HG03135 (cell line): ENCODE data around the gene SCAMP1.
"Not testable (repeated sequence)": the region's sequence is repeated elsewhere in the genome, so short reads cannot be mapped to it uniquely, and the experiment has no call there.

ENCODE experiments used
- ATAC-seq: cut with Tn5 transposase; IDR thresholded peaks from one replicate; pipeline ENCODE4 v1.9.1; 2021; ENCODE audit warnings: mild to moderate bottlenecking, moderate library complexity; ENCODE audit not compliant: unreplicated experiment

Gene SCAMP1

DNA sequence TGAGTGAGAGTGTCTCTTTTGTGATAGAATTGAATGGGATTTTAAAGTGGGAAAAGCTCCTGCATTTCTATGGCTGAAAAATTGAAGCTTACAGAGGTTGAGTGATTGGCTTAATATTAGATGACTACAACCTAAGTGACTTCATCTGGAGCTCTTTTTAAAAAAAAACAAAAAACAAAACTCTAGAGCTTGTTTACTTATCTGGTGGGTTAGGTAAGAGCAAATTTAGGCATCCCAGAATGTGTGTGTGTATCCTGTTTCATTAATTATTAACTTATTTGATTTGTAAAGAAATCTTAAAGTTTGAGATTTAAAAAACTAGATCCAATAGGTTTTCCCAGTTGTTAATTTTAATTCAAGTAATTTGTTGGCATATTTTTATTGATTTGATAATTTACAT, 60.1 kb downstream of the SCAMP1 start:
- no peak for ATAC-seq

DNA sequence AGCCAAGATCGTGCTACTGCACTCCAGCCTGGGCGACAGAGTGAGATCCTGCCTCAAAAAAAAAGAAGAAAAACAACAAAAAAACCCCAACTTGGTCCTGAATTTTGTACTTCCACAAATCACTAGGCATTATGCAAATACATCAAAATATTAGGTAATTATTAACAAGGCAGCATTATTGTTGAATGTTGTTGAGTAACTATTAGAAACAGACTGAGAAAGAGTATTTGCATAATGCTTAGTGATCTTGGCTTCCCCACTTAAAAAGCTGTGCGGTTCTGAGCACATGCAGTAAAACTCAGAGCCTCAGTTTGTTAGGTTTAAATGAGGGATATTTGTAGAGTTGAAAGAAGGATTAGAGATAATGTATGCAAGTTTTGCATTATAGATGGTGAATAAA, 64.2 kb downstream of the SCAMP1 start:
- ATAC-seq = no peak

DNA sequence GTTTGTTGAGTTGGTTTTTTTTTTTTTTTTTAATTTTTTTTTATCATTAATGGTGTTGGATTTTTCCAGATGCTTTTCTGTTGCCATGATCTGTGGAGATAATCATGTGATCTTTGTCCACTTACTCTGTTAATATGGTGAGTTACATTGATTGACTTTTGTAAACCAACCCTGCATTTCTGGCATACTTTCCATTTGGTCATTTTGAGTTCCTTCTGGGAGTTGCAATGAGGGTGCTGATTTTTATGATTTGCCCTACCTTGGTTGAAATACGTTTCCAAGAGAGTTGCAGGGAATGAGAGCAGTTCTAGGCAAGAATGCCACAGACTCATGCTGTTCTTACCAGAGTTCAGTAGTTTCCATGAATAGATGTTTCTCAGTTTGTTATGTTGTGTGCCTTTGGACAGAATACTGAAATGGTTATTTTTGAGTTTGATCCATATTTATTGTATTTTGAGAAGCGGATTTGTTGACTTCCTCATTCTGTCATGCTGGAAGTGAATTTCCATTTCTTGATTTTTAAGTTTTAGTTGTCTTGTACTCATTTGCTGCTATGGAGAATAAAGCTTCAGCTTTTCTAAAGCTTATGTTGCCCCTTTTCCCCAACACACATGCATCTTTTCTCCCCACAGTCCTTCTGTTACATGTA, 69.0 kb downstream of the SCAMP1 start:
- ATAC-seq = no peak

DNA sequence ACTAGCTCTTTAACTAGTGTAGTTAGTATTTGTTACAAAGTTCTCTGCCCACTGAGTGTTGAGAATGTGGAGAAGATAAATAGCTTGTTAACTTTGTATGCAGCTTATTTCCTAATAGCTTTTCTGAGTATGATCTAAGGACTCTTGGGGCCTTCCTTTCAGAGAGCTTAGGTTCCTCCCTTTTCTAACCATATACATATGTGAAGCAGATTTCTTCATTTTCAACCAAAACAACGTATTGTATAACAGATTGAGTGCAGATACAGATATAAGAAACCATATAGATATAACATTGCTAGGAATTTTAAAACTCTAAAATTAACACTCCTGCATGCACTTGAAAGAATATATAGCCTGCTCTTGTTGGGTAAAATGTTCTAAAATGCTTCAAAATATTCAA, 70.4 kb downstream of the SCAMP1 start:
- no peak for ATAC-seq

DNA sequence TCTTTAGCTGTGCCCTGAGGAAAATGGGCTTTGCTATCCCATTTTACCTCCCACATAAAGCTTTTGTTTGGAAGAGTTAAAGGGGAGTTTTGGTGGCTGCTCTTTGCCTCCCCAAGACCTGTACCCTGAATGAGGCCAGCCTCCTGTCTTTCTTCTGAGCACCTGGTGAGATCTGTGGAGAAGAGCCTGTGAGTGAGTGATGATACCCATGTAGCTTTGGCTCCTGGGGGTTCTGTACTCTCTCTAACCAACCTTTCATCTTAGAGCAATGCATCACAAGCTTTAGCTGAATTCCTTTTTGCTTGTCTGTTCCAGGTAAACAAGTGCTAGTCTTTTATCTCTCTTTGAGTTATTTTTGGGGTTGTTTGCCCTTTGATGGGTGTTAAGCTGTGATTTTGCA, 73.6 kb downstream of the SCAMP1 start:
- ATAC-seq = no peak

DNA sequence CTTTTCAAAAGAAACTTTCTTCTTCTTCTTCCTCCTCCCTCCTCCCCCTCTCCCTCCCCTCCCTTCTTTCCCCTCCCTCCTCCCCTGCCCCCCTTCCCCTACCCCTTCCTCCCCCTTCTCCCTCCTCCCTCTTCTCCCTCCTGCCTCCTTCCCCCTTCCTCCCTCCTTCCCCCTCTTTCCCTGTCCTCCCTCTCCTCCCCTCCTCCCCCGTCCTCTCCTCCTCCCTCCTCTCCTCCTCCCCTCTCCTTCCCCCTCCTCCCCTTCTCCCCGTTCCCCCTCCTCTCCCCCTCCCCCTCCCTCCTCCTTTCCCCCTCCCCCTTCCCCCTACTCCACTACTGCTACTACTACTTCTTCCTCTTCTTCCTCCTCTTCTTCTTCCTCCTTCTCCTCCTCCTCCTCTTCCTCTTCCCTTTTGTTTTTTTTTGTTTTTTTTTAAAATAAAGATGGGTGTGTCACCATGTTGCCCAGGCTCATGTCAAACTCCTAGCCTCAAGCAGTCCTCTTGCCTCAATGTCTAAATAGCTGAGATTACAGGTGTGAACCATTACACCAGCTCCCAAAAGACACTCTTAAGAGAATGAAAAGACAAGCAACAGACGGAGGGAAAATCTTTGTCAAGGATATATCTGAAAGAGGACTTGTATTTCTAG, 87.5 kb downstream of the SCAMP1 start:
- no peak for ATAC-seq

DNA sequence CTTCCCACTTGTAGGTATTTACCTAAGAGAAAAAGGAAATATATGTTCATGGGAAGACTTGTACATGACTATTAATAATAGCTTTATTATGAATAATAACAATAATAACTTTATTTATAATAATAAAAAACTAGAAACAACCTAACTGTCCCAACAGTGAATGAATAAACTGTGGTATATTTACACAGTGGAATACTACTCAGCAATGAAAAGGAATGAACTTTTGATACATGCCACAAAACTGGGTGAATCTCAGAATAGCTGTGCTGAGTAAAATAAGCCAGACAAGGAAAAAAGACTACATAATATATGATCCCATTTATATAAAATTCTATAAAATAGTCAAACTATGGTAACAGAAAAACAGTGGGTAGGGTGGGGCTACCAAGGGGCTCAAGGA, 88.7 kb downstream of the SCAMP1 start:
- no peak for ATAC-seq

DNA sequence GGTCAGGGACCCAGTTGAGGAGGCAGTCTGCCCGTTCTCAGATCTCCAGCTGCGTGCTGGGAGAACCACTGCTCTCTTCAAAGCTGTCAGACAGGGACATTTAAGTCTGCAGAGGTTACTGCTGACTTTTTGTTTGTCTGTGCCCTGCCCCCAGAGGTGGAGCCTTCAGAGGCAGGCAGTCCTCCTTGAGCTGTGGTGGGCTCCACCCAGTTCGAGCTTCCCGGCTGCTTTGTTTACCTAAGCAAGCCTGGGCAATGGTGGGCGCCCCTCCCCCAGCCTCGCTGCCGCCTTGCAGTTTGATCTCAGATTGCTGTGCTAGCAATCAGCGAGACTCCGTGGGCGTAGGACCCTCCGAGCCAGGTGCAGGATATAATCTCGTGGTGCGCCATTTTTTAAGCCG, 97.1 kb downstream of the SCAMP1 start:
- not testable (repeated sequence) for ATAC-seq

DNA sequence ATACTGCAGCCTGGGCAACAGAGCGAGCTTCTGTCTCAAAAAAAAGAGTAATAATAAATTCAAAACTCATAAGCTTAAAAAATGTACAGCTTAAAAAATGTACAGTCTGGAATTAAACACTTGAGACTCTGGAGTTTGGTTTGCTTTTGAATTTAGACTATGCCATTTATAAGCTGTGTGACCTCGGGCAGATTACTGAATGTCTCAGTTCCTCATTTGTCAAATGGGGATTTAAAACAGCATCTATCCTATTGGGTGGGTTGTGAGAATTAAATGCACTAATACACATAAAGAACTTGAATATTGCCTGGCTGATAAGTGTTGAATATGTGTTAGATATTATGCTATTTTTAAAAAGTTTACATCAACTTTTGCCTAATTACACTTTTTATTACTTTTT, 98.4 kb downstream of the SCAMP1 start:
- no peak for ATAC-seq

DNA sequence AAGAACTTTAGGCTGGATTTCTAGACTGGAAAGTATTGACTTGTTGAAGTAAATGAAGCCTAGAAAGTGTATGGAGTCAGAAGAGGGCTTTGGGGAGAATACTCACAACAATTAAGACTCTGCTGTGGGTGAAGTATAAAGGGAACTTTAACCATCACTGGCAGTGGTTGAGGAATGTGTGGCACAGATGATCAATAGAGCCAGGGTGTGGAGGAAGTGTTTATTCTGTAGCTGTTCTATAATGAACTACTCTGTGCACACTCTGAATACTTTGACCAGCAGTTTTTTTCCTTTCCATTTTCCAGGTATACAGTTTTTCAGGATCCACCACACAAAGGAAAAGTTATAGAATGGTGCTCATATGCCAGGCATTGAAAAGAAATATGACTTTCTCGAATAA, 106.7 kb downstream of the SCAMP1 start:
- ATAC-seq = no peak

DNA sequence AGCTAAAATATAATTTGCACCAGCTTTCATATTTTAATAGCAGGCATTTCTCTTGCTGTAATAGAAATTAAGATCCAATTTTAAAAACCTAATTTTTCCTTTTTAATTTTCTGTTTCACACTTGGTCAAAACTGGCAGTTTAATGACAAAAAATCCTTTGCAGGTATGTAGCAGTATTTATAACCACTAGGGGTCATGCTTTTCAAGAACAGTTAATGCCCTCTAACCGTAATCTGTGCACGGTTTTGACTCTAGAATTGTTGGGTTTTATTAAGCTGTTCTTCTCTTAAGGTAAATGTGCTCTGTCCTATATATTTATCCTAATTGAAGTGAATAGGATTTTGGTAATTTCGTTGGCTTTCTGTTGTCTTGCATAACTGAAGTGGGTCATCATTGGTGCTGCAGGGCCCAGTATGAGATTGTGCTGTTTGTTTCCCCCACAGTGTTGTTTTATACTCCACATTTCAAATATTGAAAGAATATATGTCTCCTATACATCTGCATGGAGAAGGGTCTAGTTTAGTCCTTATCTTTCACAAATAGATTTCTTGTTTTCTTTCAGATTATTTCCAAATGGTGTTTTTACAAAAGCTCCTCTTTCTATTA, 107.4 kb downstream of the SCAMP1 start:
- no peak for ATAC-seq

DNA sequence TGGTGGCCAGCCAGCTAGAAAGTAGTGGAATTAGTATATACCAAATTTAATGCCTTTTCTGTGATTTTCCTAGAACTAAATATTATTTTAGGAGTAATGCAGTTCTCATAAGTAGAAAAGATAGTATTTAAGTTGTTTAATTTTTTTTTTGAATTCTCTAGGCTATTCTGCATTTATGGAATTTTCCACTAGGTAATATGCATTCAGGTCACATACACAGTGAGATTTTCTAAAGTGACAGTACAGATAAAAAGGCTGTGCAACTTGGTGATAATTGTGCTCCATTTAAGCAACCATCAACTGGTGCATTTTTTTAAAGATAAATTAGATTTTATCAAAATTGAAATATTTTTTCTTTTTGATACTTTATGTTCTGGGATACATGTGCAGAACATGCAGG, 111.5 kb downstream of the SCAMP1 start:
- no peak for ATAC-seq

DNA sequence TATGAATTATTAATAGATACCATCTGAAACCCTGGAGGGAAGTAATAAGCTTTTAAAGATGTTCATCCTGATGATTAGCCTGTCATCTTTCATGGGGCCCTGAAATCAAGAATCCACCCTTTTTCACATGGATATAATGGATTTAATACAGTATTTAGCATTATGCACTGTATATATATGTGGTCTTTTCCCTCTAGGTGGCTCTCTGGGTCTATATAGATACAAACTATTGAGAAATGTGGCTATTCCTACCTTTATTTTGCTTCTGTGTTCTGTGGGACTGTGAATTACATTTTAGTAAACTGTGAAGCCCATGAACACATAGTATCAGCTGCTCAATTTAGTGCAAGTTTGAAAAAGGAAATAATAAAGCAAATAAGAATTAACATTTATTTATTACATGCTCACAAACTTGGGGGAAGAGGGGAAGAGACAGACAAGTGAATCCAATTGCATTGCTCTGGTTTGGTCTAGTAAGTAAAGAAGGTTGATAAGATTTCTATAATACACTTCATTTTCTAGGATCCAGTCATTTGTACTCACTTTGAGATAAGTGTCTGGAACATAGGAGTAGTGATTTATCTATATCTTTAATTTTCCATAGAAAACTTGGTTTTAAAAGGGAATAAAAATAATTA, 112.2 kb downstream of the SCAMP1 start:
- no peak for ATAC-seq

DNA sequence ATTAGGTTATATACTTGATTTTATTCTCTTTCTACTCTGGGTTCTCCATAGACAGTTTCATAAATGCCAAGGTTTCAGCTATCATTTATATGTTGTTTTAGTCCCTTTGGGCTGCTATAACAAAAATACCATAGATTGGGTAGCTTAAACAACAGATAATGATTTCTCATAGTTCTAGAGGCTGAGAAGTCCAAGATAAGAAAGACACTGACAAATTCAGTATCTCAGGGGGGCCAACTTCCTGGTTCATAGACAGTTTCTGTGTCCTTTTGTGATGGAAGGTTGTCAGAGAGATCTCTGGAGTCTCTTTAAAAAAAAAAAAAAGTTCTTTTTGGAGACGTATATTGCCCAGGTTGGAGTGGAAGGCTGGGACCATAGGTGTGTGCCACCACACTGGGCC, 113.3 kb downstream of the SCAMP1 start:
- ATAC-seq = no peak

DNA sequence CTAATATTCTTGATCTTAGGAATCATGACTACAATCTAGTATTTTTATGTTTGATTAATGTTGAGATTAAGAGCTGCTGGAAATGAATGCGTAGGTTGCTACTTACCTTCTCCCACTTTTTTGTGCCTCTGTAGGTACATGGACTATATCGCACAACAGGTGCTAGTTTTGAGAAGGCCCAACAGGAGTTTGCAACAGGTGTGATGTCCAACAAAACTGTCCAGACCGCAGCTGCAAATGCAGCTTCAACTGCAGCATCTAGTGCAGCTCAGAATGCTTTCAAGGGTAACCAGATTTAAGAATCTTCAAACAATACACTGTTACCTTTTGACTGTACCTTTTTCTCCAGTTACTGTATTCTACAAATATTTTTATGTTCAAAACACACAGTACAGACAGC, 115.0 kb downstream of the SCAMP1 start:
- no peak for ATAC-seq

DNA sequence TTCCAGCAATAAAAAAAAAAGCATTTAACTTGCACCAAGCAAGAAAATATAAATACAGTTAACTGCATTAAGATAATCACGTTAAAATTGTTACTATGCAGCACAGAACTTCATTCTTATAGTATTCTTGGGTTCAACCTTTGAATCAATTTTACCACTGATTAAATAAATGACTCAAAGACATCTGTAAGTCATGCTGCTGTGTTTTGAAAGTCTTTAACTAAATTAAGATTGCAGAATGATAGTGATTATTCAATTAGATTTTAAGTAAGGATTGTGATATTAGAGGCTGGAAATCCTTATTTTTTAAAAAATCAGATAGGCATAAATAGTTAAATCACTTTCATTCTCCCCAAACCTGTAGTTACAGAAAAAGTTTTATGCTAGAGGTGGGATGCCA, 116.4 kb downstream of the SCAMP1 start:
- ATAC-seq = no peak

DNA sequence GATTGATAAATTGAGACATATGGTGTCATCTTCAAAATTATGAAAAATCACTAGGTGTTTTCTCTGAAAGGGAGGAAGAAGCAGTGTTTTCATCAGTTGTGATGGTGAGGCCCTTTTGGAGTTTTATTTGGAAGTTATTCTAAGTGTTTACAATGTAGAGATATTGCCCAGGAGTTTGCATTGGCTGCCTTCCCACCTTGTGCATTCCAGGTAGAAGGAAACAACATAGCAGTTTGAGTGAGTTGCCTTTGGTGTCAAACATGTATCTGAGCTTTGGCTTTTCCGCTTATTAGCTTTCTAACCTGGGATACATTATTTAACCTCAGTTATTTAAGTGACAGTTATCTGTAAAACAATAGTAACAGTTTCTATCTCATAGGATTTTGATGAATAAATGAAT, 122.5 kb downstream of the SCAMP1 start:
- ATAC-seq = no peak

DNA sequence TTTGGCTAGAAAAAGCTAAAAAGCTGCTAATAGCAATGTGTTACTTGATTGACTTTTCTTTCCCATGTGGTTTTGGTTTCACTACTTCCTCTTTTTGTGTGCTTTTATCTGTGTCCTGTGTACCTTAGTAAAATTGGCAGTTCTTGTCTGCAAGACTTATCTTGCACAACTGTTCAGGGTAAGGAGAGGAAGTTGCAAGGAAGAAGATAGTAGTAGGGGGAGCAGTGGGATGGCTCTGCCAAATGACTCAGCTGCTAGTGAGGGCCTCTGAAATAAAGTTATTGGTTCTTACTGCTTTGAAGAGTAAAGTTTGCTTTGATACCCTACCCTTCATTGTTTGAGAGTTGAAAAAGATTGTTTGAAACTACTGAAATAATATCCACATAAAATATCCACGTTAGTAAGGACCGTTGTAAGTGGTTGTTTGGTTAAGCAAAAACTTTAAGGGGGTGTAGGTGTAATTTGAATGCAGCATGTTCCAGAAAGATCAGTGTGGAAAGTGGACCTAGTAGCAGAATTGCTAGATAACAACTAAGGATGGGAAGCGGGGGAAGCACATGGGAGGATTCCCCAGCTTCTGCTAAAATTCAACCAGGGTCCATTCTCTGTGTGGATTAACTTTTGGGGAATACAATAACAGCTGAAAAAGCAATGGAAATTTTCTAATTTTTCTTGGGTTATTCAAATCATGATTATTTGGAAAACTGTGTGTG, 123.5 kb downstream of the SCAMP1 start:
- ATAC-seq = peak; percentile 86

DNA sequence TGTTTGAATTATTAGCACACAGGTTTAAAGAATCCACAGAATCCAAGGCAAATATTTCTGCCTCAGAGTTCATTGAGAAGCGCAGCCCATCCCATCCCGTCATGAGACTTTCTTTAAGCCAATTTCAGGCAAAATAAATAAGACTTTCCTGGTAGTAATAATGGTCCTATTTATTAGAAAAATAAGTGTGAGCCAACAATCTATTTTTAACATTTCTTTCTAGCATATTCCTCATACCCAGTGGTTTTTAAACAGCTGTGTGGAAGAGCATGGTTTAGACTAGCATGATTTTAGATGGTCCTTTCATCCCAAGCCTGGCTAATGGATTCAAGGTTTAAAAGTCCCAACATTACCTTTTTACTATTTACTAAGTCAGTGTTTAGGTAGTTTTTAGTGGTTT, 125.8 kb downstream of the SCAMP1 start:
- no peak for ATAC-seq

DNA sequence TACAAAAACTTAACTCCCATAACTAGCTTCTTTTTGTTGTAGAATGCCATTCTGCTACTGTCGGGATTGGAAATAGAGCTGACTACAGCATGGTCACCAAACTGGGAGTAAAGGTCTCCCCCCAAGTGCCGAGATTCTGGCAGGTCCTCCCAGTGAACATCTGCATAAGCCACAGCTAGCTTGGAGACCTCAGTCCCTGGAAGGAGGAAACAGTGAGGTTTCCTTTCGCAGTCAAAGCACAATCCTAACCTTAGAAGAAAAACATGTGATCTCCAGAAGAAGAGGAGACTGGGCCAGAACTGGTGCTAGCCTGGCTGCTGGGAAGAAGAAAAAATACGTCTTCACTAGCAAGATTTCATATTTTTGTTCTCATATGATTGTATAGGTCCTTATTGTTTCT, 127.4 kb downstream of the SCAMP1 start:
- ATAC-seq = no peak

DNA sequence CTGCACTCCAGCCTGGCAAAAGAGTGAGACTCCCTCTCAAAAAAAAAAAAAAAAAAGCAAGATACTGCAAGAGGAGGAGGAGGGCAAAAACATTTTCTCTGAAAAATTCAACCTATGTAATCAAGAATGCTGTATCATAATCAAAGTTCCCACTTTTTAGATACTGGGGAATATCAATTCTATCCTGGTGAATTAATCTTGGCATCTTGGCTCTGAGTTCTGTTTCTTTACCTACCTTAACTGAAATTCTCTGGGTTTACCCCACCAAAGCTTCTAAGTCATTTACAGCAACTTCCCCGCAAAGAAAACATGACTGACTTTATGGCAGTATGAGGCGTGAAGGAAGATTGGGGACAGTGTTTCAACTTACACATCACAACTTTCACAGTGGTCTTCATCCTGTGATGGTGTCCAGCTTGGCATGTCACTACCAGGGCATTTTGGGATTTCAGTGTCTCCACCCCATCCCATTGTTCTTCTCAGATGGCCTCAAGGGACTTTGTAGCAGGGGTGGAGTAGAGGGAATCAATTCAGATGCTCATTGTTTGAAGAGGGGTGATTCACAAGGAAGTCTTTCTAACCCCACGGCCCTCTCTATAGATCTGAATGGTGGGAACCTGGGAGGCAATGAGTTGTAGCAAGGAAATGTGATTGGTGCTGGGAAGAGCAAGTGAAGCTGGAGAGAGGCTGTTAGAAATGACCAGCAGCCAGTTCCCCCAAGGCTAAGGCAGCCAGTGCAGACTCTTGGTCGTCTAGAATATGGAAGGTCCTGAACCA, 130.5 kb downstream of the SCAMP1 start:
- ATAC-seq = no peak
